GM12874 (cell line): ENCODE data around the gene AHSG.

Experiments
- TF ChIP-seq, protein P1 (sequence below): IDR thresholded peaks from 2 replicates; pipeline ENCODE4 v1.5.1; 2011; ENCODE audit warnings: low read depth, mild to moderate bottlenecking, control low read depth, low read length, moderate library complexity; ENCODE audit not compliant: insufficient read depth

Gene AHSG

DNA sequence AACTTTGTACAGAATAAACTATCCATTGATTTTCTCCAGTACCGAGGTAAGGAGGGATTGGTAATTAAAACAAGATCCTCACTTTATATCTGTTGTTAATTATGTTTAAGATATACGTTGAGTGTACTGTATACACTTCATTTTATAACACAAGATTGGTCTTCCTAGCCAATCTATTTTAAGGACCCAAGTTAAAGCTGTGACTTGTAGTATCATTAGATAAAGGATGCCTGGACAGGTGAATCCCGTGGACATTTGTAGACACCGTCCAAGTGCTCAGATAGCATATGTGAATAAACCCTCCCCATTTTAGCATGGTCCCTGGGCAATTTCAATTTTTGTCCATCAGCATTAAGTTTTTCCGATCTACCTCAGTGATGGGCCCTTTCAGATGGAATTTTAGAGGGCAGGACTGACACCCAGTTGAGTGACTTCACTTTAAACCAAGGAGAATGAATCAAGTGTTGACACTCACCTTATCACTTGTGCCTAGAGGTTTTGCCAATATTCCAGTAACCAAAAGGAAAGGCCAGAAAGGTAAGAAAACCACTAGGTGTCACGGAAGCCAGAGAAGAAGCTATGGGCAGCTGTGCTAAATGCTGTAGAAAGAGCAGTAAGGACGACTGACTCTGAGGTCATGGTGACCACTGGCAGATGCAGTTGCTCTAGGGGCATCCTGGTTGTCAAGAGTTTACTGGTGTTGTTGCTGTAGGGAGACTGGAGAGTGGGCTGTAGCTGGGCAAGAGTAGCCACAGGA is 9.2 kb downstream of the AHSG start:
- TF ChIP-seq, protein P1, sequence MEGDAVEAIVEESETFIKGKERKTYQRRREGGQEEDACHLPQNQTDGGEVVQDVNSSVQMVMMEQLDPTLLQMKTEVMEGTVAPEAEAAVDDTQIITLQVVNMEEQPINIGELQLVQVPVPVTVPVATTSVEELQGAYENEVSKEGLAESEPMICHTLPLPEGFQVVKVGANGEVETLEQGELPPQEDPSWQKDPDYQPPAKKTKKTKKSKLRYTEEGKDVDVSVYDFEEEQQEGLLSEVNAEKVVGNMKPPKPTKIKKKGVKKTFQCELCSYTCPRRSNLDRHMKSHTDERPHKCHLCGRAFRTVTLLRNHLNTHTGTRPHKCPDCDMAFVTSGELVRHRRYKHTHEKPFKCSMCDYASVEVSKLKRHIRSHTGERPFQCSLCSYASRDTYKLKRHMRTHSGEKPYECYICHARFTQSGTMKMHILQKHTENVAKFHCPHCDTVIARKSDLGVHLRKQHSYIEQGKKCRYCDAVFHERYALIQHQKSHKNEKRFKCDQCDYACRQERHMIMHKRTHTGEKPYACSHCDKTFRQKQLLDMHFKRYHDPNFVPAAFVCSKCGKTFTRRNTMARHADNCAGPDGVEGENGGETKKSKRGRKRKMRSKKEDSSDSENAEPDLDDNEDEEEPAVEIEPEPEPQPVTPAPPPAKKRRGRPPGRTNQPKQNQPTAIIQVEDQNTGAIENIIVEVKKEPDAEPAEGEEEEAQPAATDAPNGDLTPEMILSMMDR: no peak

DNA sequence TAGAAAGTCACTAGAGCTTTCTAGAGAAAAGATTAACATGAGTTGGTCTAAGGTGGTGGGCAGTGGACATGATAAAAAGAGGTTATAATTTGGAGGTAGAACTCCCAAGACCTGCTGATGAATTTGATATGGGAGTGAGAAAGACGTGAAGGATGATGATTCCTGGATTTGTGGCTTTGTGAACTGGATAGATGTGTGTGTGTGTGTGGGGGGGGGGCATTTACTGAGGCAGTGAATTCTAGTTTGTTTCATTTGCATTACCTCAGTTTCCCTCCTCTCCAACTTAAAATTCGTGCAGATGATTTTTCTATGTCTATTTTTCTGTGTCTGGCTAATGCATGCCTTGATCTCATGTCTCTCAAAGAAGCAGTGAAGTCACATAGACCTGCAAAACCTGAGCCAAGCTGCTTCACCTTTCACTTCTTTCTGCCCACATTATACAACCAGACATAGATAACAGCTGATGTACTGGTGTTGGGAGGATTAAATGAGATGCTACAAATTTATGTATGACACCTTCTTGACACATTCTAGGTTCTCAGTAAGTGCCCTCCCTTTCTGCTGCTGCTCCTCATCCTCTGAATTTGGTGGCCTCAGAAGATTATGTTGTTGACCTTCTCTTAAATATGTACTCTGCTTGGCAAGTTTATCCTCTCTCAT is 9.9 kb downstream of the AHSG start:
- TF ChIP-seq, protein P1: no peak

DNA sequence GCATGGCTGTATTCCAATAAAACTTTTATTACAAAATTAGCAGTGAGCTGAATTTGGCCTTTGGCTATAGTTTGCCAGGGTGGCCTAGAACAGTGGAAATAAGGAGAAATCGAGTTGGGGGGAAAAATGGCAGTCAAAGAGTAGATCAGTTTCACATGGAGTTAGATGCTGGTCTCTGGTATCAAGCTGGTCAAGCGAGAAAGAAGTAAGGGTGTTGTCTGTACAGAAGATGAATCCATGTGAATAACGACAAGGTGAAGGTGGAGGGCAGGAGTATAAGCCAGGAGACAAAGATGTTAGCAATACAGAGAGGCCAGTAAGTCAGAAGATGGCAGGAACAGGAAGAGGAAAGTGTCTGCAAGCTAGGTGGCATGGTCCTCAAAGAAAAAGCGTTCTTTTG is 11.7 kb downstream of the AHSG start:
- TF ChIP-seq, protein P1: no peak

DNA sequence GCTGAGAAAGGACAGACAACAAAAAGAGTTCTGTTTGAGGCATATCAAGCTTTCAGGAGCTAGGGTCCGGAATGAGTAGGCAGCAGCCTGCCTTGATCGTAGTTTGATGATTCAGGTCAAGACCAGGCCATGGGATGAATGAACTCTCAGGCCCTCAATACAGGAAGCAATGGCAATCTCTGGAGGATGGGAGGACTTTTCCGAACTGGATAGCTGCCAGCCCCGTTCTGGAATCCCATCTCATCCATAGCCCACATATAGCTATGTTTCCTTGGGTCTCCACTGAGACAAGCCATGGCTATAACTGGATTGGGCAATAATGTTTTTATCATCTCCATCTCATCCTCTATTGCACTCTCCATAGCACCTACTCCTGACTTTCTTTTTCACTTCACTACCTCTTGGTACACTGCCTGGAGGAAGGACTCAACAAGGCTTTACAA is 12.8 kb downstream of the AHSG start:
- TF ChIP-seq, protein P1: no peak

DNA sequence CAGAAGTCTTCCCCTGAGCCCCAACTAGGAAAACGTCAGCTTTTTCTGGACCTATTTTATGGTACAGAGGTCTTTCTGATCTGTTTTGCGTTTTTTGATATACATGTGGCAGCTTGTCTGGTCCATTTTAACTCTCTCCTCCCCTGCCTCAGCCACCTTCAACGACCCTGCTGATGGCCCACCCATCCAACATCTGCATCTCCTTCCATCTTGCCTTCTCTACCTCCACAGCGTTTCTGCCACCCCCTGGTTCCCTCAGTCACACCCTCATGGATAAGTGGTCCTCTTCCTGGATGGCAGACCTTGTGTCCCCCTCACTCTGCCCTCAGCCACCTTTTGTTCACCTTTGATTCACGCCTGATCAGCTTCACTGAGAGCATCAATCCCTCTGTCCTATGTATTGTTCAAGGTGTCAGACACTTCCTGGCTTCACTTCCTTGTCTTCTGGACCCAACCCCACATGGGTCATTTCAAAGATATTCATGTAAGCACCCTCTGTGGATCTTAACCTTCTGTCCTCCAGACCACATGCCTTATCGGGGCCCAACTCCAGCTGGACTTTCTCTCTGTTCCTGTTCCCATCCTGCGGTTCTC is 13.5 kb downstream of the AHSG start:
- TF ChIP-seq, protein P1: no peak

DNA sequence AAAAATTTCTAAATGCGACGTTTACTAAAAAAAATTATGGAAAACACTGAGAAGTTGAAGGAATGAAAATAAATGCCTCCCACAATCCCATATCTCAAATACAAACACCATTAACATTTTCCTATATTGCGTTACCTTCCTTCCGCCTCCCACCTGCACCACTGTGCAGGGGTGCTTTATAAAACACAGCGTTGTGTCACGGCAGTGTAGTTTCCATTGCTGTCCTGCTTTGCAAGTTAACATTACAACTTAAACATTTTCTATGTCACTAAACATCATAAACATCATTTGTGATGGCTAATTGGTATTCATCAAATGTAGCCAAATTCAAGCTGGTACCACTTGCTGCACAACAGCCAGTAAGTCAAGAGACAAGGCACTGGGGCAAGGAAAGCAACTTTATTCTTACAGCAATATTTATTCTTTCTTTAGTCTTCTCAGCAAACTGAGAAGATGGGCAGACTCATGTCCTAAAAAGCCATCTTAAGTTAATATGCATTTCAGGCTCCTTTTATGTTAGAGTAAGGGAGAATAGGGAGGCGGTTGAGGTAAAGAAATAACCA is 15.1 kb downstream of the AHSG start:
- TF ChIP-seq, protein P1: no peak

DNA sequence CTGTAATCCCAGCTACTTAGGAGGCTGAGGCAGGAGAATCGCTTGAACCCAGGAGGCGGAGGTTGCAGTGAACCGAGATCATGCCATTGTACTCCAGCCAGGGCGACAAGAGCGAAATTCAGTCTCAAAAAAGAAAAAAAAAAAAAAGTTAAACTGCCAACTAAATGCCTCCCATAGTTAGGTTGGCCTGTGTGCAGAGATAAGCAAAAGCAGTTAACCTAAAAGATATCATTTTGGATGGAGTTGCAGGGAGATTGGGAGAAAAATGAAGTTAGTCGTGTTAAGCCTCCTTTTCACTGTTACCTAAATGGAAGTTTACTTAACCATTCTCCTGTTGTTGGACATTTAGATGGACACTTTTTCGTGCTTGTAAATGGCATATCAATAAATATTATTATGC is 15.9 kb downstream of the AHSG start:
- TF ChIP-seq, protein P1: no peak
